Transverse colon (tissue), 4 donors: Measurements from ENCODE around the gene RASSF6.

Experiments used
- CTCF ChIP-seq, 5 experiments: fragments of 200-600 bp in 3 of 5; fragments of 450-650 bp in 2 of 5; sonication (generic) in 3 of 5; IDR thresholded peaks; 1 replicate in 2 of 5; 2 replicates in 3 of 5; pipeline ENCODE4 v1.5.1; 2016 to 2017; ENCODE audit warnings: antibody characterized with exemption in 5 of 5, inconsistent platforms in 3 of 5, mild to moderate bottlenecking in 2 of 5, moderate library complexity in 1 of 5
- POLR2A ChIP-seq: fragments of 450-650 bp; IDR thresholded peaks from one replicate; pipeline ENCODE4 v1.6.1; 2016; ENCODE audit warnings: antibody characterized with exemption, mild to moderate bottlenecking, moderate library complexity
- POLR2AphosphoS5 ChIP-seq, 3 donors: sonication (generic); formaldehyde crosslinking; IDR thresholded peaks; one replicate each; pipeline ENCODE4 v1.6.1; 2016; ENCODE audit warnings: antibody characterized with exemption in 3 of 3

- TF ChIP-seq CTCF (IDR thresholded peaks at IDR 0.05) (no peak), POLR2A (no peak), POLR2AphosphoS5 (IDR thresholded peaks at IDR 0.05) (no peak)
Measured at GRCh38 chr4:73600954-73601353, 19.3 kb downstream of the RASSF6 start.
